Stimulated activated CD4-positive, alpha-beta T cell treated with anti-CD3 and anti-CD28 coated beads, Interleukin-1b, Interleukin-23, amount 100 ng/mL, for 4 hours (primary cell): ENCODE data around the gene CTXND1.

Source experiments
- DNase-seq, 2 donors: peaks; one replicate each; pipeline ENCODE4 v3.0.0-alpha.2; 2020; ENCODE audit warnings: low read depth in 2 of 2

CTXND1 gene

DNA sequence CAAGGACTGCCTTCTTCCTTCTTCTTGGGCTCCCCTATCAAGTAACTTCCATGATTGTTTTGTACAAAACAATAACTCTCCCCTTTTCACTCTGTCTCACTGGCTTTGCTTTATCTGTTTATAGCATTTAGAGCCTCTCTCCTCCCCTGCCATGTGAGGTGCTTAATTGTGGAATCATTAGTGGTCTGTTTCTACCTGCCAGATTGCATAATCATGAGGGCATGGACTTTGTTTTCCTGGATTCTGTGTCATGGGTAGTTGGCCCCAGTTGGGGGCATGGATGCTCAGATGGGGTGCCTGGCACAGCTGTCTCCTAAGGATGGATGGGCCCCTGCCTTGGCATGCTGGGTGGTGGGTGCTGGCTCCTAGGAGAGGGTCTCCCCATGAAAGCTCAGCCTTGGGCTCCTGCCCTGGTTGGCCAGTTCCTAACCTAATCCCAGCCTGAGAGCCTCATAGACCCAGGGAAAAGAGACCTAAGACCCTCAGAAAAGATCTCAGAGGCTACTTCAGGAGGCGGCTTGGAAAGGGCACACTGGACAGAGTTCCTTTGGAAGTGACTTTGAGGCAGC is 8.0 kb upstream of the CTXND1 start:
- no peak for DNase-seq

DNA sequence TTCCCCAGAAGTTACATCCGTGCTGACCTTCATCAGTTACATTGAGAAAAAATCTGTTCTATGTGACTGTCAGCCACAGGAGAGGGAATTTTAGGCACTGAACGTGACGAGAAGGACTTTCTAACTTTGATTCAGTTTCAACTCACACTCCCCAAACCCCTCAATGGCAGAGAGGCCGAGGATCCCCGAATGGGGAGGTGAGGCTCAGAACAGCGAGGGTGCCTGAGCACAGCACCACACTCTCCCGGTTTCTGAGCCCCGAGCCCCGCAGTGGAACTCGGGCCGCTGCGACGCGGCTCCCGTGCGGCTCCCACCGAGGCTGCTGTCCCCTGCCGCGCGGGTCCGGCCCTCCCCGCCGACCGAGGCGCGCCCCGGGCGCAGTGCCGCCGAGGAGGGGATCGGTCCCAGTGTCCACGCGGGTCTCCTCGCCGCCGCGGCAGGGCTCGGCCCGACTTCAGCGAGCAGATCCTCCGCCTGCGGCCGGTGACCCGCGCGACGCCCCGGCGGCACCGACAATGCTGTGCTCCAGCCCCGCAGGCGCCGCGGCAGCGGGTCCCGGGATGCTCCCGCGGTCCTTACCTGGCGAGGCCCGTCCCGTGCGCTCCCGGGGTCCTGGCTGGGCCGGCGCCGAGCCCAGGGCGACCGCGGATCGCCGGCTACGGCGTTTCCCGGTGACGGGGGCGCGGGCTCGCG is 439 bp downstream of the CTXND1 start:
- no peak for DNase-seq

DNA sequence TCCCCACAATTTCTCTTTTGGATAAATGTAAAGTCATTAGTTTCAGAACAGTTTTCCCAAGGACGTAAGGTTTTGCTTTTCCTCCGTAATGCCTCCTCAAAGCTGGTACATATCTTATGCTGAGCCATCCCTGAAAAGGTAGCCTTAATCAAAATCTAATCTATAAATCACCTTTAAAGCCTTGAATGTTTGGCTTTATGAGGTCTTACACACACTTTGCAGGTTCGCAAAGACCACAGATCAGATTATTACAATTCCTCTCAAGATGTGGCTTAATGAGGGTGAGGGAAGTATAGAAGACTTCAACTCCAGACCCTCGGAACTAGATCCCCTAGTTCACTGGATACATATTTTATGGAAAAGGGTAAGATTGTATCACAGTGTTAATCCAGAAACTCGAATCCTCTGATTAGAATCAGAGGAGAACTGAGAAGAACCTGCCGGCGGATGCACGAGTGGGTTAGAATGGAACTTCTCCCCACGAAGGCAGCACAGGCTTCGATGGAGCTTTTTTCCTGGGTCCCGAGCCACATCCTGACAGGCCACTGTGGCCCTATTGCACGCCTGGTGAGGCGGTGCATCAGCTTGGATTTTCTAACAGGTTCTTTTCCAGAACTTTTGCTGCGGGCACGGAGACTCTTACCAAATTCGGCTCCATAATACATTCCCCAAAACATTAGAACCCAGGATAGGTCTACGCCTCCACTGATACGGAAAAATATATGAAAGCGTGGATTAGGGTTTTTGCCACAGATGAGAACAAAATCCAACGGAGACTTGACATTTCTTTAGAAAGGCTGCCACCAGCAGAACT is 1.2 kb downstream of the CTXND1 start:
- no peak for DNase-seq

DNA sequence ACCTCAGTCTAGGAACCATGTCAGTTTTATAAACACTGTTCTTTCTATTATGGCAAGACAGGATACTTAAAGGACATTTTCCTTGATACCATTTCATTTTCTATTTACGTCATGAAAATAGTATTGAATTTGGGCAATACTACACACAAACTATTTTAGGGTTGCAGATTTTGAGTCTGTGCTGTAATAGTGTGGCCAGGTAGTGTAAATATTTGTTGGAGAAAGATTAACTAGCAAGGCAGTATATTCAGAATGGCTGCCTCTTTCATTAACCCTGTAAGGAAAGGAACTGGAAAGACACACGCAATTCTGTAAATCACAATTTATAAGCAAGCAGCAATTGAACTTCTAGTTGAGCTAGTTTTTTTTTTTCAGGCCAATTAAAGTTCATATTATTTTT is 2.0 kb downstream of the CTXND1 start:
- DNase-seq = no peak

DNA sequence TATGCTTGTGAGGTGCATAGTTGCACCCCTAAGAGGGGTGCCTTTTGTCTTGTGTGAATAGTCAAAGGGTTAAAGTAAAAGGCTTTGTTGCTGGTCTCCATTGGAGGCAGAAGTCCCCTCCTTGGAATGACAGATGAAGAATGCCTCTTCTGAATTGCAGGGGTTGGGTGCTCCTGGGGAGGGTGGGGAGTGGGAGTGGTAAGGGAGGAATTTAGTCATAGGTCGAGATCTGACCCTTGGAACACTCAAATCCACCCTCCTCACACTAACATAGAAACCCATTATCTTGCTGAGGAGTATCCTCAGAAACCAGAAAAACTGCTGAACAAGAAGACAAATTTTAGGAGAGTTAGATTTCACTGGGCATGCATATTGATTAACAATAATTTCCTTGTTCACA is 4.7 kb downstream of the CTXND1 start:
- DNase-seq = no peak

DNA sequence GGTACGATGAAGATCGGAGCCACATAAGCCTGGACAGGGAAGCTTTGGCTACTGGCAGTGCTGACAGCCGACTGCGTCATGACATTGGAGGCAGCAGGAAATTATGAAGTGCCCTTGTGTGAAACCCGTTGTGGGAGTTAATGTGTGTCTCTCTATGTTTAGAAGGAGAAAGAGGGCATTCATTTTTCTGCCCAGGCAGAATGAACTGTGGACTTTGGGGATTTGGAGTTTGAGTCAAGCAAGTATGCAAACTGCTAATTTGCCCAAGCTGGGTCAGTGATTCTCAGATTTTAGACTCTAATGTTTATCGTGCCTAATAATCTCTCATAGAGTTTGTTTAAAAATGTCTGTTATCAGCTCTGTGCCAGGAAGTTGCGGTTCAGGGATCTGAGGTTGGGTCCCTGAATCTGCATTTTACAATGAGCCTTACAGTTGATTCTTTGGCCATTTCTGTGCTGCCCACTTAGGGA is 5.6 kb downstream of the CTXND1 start:
- DNase-seq = no peak

DNA sequence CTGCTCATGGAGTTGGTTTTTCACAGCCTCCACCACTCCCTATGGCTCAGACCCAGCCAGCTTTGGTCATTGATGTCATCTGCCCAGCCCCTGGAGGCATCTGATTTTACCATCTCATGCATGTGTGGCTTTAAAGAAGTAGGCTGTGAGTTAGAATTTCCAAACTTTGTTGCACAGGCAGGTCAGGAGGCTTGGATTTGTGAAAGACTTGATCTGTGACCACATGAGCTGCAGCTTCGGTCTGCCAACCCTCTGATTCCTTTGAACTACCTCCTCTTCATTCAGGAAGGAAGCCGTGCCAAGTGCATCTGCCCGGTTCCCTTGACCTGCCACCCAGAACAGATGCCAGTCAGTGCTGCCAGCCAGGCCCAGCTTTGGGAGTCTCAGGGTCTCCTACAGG is 9.2 kb downstream of the CTXND1 start:
- no peak for DNase-seq

DNA sequence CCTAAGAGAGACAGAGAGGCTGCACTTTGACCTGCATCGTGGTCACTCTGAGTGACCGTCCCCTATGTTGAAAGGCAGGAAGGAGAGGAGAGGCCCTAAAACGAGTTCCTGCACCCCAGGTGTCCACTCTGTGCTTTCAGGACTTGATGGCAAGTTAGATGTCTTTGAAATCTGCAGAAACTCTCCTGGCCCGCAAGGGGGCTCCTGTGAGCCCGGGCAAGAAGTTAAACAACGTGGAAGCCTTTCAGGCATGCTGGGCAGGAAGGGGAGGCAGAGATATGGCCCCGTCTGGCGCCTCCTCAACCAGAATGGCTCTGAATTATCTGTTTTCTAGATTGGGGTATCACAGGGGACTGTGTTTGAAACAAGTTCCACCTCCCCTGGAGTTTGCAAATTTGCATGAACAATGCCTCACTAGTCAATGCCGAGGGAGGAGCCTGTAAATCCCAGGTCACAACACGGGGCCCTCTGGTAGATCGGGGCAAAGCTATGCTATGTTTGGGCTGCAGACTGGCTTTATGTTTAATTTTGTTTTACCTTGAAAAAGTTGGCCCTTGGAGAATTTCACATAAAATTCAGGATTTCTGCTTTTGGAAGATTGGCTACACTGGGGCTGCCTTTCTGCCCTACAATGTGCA is 9.8 kb downstream of the CTXND1 start:
- no peak for DNase-seq

DNA sequence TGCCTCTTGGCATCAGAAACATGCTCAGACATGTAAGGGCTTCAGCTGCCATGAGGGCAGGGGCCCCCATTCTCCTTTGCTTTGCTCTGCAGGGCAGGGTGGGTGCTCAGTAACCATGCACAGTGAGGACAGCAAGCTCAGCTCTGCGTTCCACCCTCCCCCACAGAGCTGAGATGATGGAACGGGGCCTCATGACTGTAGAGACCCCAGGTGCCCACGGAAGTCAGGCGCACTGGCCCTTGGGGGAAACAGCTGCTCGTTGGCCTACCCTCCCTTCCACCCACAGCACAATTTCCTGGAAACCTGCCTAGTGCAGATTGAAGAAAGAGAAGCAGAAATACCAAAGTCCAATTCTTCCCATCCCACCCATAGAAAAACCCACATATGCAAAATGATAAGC is 10.5 kb downstream of the CTXND1 start:
- no peak for DNase-seq

DNA sequence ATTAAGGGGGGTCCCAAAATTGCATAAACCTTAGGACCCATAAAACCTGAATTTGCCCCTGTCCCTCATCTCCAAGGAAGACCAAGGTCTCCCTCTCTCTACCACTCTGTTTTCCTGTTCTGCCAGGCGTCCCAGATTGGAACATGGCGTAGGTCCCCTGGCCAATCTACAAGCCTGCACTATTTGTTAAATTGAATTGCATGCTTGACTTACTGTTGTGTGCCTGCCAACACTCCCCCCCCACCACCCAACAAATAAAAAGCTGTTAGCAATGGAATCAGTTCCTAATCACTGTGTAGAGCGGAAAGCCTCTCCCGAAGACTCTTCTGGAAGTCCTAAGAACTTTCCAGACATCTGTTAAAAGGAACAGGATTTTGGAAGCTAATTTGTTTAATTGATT is 11.7 kb downstream of the CTXND1 start:
- no peak for DNase-seq

DNA sequence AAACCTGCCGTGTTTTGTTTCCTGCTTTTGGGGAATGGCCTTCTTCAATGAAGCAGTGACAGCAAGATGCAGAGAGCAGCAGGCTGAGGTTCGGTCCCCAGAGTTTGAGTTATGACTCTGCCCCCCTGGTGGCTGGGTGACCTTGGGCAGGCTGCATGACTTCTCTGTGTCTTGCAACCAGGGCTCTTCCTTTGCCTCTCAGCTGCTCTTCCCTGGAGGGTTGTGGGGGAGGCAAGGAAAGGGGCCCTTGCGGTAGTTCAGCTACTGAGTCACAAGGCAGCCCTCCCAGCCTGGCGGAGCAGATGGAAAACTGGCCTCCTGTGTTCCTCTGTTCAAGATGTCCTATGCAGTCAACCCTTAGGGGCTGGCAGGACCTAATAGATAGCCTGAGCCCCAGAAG is 17.1 kb downstream of the CTXND1 start:
- DNase-seq = peak; percentile 12 to 27

DNA sequence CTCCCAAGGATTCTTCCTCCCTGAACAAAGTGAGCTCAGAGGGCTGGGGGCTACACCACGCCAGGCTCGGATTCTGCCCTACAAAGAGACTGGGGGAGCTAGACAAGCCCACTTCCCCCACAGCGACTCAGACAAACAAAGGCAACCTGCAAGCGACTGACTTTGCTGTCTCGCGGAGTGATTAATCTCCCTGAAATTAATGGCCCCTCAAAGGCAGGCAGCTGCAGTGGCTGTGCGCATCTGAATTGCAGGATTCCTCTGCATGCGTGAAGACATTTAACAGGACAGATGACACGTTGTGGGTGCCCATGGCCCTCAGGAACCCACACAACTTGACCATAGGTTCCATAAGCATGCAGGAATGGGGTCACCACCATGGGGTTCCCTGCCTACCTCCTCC is 18.4 kb downstream of the CTXND1 start:
- no peak for DNase-seq

DNA sequence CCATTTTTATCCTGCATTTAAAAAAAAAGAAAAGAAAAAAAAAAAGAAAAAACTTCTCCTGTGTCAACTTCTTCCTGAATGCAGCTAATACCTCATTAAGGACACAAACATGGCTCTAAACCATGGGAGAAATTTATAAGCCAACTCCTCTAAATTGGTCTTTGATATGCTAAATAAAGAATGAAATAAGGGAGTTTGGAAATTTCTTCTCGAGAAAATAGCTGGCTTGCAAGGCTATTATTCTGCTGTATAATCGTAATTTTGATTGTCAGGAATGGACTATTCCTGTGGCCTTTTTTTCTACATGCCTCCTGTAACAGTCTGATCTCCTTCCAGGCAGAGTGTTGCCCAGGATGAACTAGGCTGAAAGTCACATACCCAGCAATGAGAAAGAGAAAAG is 20.6 kb downstream of the CTXND1 start:
- no peak for DNase-seq

DNA sequence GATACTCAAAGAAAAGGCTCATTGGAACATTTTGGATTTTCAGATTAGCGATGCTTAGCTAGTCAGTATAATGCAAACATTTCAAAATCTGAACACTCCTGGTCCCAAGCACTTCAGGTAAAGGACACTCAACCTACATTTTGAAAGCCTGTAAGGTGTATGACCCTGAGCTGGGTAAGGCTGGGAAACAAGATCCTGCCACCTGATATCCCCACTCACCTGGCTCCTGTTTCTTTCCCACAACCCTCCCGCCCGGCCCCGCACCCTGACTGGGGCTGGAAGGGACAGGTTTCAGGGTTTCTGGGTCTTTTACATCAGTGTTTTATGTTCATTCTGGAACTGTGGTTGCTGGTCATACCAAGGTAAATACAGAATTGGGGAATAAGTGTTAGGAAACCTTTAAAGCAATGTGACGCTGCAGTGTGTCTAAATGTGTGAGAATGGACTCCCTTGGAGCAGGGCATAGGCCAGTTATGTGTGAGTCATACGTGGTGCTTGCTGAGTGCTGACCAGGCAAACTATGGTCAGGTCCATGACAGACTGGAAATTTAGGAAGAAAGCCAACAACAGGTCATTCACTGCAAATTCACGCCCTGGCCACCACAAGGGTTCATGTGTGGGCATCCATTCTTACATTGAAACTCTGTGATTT is 22.9 kb downstream of the CTXND1 start:
- no peak for DNase-seq

DNA sequence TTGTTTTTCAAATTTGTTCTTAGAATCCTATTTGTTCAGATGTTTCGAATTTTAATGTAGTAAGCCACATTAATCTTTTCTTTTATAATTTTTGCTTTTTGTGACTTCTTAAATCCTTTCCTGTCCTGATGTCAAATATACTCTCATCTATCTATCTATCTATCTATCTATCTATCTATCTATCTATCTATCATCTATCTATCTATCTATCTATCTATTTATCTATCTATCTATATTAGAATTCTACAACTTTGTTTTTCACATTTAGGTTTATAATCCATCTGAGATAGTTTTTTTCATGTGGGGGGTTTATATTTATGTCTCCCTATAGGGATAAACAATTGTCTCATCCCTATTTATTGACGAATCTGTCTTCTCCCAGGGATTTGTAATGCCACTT is 32.1 kb downstream of the CTXND1 start:
- DNase-seq = no peak

DNA sequence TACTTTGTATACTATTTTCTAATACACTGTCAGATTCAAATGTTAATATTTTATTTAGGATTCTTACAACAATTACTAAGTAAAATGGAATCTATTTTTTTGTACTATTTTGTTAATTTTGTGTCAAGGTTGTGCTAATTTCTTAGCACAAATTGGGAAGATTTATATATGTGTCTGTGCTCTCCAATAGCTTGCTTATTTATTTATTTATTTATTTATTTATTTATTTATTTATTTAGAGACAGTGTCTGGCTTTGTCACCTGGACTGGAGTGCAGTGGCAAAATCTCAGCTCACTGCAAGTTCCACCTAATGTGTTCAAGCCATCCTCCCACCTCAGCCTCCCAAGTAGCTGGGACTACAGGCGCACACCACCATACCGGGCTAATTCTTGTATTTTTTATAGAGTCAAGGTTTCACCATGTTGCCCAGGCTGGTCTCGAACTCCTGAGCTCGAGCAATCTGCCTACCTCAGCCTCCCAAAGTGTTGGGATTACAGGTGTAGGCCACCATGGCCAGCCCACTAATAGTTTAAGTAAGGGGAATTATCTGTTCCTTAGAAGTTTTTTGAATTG is 34.6 kb downstream of the CTXND1 start:
- DNase-seq = no peak

DNA sequence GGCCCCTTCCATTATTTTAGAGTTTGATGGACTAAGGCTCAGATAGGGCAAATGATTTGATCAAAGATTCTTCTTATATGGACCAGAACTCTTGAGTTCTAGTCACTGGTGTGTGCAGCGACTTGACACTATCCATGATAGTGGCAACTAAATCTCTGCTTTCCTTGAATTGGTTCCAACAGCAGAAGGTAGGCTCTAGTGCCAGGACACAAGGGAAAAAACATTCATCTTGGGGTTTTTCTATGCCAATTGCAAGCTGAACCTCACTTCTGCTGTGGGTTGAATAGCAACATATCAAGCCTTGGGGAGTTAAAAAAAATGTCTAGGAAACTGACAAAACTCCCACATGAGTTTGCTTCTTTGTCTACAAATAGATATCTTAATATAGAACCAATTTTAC is 35.1 kb downstream of the CTXND1 start:
- no peak for DNase-seq

DNA sequence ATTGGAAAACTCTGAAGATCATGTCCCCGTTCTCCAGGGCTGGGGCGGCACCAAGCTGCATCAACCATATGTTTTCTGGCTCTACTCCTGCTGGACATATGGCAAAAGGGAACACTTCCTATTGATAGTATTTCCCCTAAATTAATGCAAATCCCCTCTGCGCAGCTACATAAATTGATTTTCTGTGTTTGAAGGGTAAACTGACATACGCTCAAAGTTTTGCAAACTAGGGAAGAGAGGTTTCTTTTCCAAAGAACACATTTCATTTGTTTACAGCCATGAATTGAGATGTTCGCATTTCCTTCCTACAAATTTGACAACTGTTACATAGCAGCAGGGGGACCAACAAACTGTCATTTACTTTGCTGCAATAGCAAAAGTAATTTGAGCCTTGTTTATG is 35.9 kb downstream of the CTXND1 start:
- DNase-seq = no peak

DNA sequence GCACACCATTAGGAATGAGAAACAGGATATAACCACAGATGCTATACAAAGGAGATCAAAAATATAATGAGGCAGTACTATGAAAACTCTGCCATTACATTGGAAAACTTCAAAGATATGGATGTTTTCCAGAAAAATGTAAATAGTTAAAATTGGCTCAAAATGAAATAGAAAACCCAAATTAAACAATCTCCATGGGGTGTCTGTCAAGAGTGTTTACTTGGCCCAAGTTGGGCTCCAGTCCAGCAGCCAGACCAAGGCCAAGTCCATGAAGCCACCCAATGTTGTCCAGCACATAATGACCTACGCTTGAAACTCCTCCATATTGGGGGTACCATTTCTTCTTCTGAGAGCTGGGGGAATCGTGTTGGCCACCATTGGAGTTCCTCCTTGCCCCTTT is 37.1 kb downstream of the CTXND1 start:
- no peak for DNase-seq

DNA sequence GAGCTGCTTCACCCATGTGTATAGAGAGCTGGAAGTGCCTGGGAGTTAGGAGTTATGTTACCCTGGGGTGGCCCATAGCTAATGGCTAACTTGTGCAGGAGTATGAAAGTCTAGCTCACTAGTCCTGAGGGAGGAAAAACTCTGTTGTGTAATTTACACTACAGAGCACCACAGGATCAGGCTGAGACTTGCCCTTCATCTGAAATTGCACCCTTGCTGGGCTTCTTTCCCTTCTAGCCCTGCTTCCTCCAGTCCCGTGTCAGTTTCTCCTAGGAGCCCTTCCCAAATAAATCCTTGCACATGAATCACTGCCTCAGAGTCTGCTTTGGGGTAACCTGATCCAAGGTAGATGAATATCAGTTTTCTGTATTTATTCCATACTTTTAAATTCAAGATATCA is 40.0 kb downstream of the CTXND1 start:
- no peak for DNase-seq
